ENCODE data around the gene NSUN6. TPM values are rescaled to one million over a fixed set of nuclear protein-coding genes. Genes with fewer than 3 reads are reported as not detected.

NSUN6 gene
- total and polyA plus RNA-seq, 8 donors: 8.1 to 33.9 (median 30.6) TPM

DNA sequence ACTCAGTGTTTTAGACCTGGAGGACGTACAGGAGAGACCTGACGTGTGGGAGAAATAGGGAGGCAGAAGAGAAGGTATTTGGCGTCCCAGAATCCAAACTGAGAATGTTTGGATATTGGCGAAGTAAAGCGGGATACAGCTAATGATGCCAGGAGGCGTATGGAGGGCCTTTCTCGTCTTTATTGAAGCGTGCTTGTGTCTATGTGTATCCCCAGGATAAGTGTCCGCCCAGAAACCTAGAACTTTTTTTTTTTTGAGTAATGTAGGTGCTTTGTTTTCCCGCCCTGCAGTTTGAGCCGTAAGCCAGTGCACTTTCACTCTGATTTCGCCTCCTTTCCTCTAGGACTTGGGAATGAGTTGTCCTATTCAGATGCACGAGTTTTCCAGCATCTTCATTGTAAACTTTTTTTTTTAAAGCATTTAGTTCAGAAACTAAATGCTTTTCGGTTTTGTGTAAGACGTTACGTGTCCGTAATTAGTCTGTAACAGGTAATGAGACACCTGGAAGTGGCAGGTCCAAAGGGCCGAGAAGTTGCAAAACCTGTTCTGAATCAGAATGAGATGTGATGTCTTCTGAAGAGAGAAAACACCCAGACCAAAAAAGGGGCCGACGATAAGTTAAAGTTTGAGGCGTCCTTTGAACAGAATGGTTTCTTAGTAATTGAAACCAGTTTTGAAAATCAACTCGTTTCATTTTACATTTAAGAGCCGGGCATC lies 8.6 kb upstream of the NSUN6 start:
- Histone ChIP-seq H3K27ac (peak overlapping the region; percentile 96 to 97), H3K9me3 (no peaks in the 10 kb centered on the region), H3K4me3 (peak overlapping the region; percentile 93 to 94), H3K4me1 (peaks cover 17 to 38% of the 10 kb centered on the region in 2 donors), H3K27me3 (no peaks in the 10 kb centered on the region), H3K36me3 (no peaks in the 10 kb centered on the region)
- intact Hi-C loops (cut with DNase I): no loop called here
- ATAC-seq: peak; percentile 25
- peak in 2 of 4 donors; percentile 55 to 64 for DNase-seq
- TF ChIP-seq, protein P1, sequence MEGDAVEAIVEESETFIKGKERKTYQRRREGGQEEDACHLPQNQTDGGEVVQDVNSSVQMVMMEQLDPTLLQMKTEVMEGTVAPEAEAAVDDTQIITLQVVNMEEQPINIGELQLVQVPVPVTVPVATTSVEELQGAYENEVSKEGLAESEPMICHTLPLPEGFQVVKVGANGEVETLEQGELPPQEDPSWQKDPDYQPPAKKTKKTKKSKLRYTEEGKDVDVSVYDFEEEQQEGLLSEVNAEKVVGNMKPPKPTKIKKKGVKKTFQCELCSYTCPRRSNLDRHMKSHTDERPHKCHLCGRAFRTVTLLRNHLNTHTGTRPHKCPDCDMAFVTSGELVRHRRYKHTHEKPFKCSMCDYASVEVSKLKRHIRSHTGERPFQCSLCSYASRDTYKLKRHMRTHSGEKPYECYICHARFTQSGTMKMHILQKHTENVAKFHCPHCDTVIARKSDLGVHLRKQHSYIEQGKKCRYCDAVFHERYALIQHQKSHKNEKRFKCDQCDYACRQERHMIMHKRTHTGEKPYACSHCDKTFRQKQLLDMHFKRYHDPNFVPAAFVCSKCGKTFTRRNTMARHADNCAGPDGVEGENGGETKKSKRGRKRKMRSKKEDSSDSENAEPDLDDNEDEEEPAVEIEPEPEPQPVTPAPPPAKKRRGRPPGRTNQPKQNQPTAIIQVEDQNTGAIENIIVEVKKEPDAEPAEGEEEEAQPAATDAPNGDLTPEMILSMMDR (IDR thresholded peaks at IDR 0.05): no peak

DNA sequence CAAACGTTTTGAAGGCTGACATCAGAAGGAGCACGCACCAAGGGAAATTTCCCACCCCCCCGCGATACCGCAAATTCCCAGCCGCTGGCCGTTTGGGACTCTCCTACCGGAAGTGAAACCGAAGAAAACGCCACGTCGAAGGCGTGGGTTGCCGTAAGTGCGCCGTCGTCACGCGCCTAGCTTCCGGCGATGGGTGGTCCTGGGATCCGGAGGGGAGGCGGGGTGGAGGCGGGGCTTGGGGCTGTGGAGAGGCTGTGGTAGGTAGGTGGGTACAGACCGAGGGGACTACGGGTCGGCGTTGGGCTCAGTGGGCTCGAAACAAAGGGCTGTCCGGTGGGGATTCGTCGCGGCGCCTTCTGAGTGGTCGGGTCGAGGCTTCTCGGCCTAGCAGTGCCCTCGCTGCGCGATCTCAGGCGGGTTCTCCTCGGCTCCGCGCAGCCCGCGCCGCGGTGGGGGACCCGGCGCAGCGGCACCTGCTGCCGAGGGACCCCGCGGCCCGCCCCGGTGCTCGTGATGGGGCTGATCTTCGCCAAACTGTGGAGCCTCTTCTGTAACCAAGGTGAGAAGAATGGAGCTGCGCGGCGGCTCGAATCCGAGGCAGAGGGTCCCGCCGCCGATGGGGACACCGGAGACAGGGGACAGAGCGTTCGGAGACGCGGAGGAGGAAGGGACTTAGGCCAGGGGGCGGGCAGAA lies 7.9 kb upstream of the NSUN6 start, which contains the start of gene ARL5B:
Gene ARL5B, plus strand, starts transcription at position 307 of the 694 bp plus-strand sequence. Its CDS starts 207 bp downstream, at position 514.
- Histone ChIP-seq H3K27me3 (no peaks in the 10 kb centered on the region), H3K4me3 (peak within 1 kb of the TSS; percentile 93 to 94), H3K27ac (peak within 1 kb of the TSS; percentile 96 to 97), H3K9me3 (no peaks in the 10 kb centered on the region), H3K4me1 (peaks cover 17 to 38% of the 10 kb centered on the region in 2 donors), H3K36me3 (no peaks in the 10 kb centered on the region)
- intact Hi-C loops (cut with DNase I): no loop called here
- ATAC-seq (peak; percentile 98), DNase-seq (peak; percentile 95 to 99 (median 98))
- TF ChIP-seq, protein P1 (IDR thresholded peaks at IDR 0.05): no peak

DNA sequence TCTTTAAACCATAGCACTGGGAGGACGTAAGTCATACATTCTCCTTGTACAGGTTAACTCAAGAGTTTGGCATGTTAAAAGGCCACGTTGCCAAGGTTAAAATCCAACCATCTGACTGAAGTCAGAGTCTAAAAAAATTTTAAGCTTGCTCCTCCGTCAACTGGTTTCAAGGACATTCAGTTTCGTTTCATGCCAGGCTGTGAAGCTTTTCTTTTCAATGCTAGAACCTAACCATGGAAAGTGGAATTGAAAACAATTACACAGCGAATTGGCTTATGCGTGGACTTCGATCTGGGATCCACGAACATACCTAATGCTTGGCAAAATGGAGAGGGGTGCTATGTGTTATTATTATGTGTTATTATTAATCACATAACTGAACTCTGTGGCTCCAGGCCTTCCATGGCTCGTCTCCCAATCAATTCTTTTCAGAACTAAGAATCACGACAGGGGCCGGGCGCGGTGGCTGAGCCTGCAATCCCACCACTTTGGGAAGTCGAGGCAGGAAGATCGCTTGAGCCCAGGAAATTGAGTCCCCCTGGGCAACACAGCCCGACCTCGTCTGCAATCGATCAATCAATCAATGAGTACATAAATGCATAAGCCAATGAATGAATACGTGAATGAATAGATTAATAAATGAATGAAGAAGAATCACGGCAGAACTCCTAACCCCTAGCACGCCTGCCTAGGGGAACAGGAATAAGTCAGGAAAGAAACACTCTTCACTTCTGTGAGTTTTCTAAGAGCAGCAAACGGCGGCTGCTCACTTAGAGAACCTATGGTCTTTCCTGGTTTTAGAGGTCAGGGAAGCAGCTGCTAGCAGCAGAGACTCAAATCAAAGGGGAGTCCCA lies 7.1 kb upstream of the NSUN6 start:
- DNase-seq: peak in 2 of 4 donors; percentile 33 to 61
- Histone ChIP-seq H3K4me3 (peak overlapping the region; percentile 93 to 94), H3K27ac (peak overlapping the region; percentile 96 to 97), H3K9me3 (no peaks in the 10 kb centered on the region), H3K27me3 (no peaks in the 10 kb centered on the region), H3K36me3 (no peaks in the 10 kb centered on the region), H3K4me1 (peaks cover 17 to 38% of the 10 kb centered on the region in 2 donors)
- TF ChIP-seq, protein P1 (IDR thresholded peaks at IDR 0.05): no peak
- intact Hi-C loops (cut with DNase I): no loop called here
- peak; percentile 13 for ATAC-seq

DNA sequence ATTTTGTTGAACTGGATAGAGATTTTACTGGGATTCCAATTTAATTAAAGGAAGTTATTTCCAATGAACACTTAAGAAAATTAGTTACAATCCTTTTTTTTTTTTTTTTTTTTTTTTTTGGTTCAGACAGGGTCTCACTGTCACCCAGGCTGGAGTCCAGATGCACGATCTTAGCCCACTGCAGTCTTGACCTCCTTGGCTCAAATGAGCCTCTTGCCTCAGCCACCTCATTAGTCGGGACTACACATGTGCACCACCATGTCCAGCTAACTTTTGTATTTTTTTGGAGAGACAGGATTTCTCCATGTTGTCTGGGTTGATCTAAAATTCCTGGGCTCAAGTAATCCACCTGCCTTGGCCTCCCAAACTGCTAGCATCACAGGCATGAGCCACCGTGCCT lies 5.3 kb upstream of the NSUN6 start:
- intact Hi-C loops (cut with DNase I): no loop called here
- peaks cover 8 to 31% of the 10 kb centered on the region in 2 donors for H3K4me1 ChIP-seq

More for the DNA sequence above, 5.3 kb upstream of the NSUN6 start:
- Histone ChIP-seq H3K27me3 (no peaks in the 10 kb centered on the region), H3K27ac (no peak overlapping the region), H3K36me3 (no peaks in the 10 kb centered on the region), H3K9me3 (no peaks in the 10 kb centered on the region), H3K4me3 (no peak overlapping the region)
- peak in 1 of 4 donors; percentile 69 for DNase-seq
- no peak for ATAC-seq
- TF ChIP-seq, protein P1 (IDR thresholded peaks at IDR 0.05): no peak

All from left lung (tissue), 10 donors.